Stimulated activated CD4-positive, alpha-beta T cell treated with anti-CD3 and anti-CD28 coated beads, TNF-alpha, amount 100 ng/mL, for 24 hours (primary cell): Measurements from ENCODE around the gene MRC2.

Source experiments
- DNase-seq, 3 experiments: peaks; one replicate each; pipeline ENCODE4 v3.0.0-alpha.2; 2020; ENCODE audit warnings: low read depth in 3 of 3

Gene MRC2

GRCh38 chr17:62701706-62702085 lies 74.2 kb downstream of the MRC2 start:
- DNase-seq, result no peak

DNA sequence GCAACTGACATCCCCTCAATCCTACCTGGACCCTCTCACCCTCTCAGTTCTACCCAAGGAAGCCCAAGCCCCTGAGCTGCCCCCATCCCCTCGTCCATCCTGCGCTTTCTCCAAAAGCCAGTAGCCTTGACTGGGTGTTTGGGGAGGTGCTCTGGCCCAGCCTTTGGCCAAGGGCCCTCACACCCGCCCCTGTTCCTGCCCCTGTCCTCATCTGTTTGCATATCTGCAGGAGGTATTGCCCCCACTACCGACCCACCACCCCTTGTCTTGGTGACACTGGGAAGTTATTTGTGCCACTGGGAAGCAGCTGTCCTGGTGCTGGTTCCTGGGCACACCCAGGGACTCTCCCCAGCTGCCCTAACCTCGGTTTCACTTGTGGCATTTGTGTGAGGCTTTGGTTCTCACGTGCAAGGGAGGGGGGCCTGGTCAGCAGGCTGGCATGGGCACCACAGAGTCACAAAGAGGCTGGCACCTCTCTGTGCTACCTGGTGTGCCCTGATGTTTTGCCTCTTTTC lies 75.3 kb downstream of the MRC2 start:
- no peak for DNase-seq

- DNase-seq, result no peak
Observed at GRCh38 chr17:62703261-62703775, 75.8 kb downstream of the MRC2 start.

GRCh38 chr17:62703776-62704380 lies 76.4 kb downstream of the MRC2 start:
- peak; percentile 37 to 62 (median 55) for DNase-seq

GRCh38 chr17:62704381-62704971 lies 77.0 kb downstream of the MRC2 start:
- no peak for DNase-seq

DNA sequence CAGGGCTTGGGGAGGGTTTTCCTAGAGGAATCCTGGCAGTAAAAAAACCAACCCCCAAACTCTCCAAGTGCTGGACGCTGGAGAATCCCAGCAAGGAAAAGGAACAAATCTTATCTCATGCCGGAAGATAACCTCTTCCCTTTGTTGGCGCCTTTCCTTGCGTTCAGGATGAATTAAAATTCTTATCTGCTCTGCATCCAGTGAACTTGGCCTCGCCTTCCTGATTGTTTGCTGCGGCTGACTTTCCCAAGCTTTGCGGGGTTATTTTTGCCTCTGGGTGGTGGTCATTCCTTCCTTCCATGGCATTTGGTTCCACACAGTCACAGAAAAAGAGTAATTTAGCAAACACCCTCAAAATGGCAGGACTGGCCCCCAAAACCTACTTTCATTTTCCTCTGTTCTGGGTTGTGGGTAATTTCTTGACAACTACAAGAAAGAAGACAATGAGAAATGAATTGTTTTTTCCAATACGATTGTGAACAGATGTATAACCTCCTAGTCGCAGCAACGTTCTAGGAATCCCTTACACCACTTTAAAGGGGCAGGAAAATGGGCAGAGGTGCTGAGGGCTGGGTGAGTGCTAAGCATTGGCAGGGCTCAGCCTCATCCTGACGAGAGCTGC lies 77.8 kb downstream of the MRC2 start:
- no peak for DNase-seq

- no peak for DNase-seq
Observed at GRCh38 chr17:62705778-62706597, 78.5 kb downstream of the MRC2 start.

GRCh38 chr17:62706598-62707424 lies 79.3 kb downstream of the MRC2 start:
- no peak for DNase-seq

GRCh38 chr17:62707425-62707739 lies 79.9 kb downstream of the MRC2 start:
- no peak for DNase-seq

GRCh38 chr17:62708587-62708986 lies 81.1 kb downstream of the MRC2 start:
- DNase-seq, result no peak

DNA sequence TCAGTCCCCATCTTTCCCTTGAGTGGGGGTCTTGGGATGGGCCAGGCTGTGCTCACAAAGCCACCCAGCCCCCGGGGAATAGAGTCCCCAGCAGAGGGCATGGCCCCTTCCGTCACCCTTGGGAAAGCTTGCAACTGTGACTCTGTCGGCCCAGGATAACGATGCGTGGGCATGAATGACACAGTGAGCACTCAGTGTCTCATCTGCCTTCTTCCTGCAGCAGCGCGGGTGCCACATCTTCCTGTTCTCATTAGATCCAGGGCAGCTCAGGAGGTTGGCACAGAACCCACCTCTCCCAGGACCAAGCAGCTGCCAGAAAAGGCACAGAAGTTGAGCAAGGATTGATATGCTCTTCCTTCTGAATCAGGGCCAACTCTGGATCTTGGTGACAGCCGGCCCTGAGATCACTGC lies 84.7 kb downstream of the MRC2 start:
- no peak for DNase-seq

DNA sequence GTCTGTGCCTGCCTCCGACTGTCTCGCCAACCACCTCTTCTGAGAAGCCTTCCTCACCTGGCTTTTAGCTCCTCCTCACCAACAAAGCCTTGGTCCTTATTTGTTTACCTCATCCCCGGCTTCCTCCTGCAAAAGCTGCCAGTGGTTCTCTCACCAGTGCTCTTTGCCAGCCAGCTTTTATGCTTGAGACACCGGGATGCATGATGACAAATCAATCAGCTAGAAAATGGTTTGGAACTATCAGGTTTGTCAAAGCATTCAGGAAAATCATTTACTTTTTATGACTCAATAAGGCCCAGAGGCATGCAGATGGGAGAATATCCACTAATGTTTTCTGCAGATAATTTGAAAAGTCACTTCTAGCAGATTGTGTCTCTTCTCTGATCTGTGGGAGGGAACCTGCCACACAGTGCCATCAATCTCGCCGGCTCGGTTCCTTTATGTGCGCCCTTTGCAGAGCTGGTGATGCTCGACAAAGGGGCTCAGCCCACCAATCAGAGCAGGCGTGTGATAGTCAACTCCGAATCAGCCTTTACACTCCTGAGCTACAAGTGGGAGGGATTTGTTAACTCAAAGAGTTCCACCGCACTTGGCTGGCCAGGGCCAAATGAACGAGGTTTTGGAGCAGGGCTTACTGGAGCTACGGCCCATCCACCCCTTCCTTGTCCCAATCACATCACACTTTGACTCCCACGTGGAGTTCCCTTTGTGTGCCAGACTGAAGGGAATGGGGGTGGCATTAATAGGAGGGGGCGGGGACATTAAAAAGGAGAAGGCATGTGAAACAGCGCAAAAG lies 85.8 kb downstream of the MRC2 start:
- DNase-seq, result no peak

DNA sequence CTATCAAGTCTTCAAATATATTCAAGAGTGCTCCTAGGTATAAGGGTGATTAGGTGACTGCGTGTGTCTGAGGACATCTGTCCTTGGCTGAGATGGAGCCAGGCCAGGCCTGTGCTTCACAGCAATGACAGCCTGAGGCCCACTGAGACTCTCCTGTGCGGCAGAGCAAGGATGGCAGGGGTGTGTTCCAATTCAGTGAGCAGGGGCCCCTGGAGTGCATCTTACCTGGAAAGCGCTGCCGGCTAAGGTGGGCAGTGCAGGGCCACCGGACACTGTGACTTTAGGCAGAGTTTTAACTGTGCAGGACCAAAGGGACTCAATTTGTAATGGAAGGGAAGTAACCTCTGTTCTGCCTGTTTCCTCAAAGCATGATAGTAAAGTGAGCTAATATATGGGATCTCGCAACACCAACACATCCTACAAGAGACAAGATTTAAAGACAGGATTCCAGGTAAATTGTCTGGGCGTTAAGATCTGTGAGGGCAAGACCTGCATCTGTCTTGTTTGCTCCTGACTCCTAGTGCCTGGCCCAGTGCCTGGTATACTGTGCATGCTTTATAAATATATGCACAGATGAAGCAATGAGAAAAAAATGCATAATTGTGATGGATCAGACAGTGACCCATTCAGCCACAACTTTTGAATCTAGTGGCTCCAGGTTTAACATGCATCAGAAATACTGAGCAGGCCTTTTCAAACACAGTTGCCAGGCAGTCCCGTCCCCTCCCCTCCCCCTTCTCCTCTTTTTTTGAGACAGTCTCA lies 86.7 kb downstream of the MRC2 start:
- no peak for DNase-seq

- no peak for DNase-seq
Observed at GRCh38 chr17:62715882-62716390, 88.5 kb downstream of the MRC2 start.

GRCh38 chr17:62716834-62717588 lies 89.5 kb downstream of the MRC2 start:
- no peak for DNase-seq

- DNase-seq, result no peak
Observed at GRCh38 chr17:62717589-62717855, 90.1 kb downstream of the MRC2 start.

- DNase-seq, result no peak
Observed at GRCh38 chr17:62717889-62718288, 90.4 kb downstream of the MRC2 start.

- peak in 1 of 3 experiments; percentile 31 for DNase-seq
Observed at GRCh38 chr17:62718429-62718828, 91.0 kb downstream of the MRC2 start.

- DNase-seq, result no peak
Observed at GRCh38 chr17:62719586-62719985, 92.1 kb downstream of the MRC2 start.
